Vagina (tissue), 2 donors: Measurements from ENCODE around the gene AMOTL1.

Experiments used
- POLR2AphosphoS5 ChIP-seq, 2 donors: sonication (generic); formaldehyde crosslinking; IDR thresholded peaks; one replicate each; pipeline ENCODE4 v1.9.0; 2017; ENCODE audit warnings: antibody characterized with exemption in 2 of 2, mild to moderate bottlenecking in 2 of 2, low read depth in 1 of 2; ENCODE audit not compliant: insufficient read depth in 1 of 2
- TF ChIP-seq, protein P1 (sequence below), 3 experiments: fragments of 450-650 bp in 2 of 3; fragments of 200-600 bp in 1 of 3; sonication (generic) in 1 of 3; IDR thresholded peaks; one replicate each; pipeline ENCODE4 v1.5.1; 2017 to 2019; ENCODE audit warnings: antibody characterized with exemption in 3 of 3, mild to moderate bottlenecking in 2 of 3, moderate library complexity in 2 of 3

DNA sequence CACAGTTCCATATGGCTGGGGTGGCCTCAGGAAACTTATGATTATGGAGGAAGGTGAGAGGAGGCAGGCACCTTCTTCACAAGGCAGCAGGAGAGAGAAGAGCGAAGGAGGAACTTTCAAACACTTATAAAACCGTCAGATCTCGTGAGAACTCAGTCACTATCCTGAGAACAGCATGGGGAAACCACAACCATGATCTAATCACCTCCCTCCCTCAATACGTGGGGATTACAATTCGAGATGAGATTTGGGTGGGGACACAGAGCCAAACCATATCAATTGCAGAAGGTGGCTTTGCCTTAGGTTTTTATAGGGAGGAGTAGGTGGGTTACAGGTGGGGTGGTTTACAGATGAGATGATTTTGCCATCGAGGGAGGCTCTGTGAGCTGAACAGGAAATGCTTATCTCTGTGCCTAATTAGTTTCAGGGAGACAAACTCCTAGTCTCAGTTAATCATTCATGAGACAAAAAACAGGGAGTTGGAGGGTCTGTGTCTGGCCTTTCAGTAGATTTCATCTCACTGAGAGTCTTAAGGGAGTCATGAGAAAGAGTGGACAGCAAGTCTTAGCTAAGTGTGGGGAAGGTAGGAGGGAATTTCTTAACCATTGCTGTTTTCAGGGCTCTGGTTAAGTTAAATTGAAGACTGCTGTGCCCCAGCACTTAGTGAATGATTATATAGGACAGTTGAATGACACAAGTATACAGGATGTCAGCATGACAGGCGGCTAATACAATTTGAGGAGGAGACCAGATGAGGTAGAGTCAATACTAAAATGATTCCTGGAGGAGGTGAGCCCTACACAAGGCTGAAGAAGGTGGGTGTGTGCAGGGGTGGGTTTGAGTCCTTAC lies 157.5 kb downstream of the AMOTL1 start:
- TF ChIP-seq, protein P1, sequence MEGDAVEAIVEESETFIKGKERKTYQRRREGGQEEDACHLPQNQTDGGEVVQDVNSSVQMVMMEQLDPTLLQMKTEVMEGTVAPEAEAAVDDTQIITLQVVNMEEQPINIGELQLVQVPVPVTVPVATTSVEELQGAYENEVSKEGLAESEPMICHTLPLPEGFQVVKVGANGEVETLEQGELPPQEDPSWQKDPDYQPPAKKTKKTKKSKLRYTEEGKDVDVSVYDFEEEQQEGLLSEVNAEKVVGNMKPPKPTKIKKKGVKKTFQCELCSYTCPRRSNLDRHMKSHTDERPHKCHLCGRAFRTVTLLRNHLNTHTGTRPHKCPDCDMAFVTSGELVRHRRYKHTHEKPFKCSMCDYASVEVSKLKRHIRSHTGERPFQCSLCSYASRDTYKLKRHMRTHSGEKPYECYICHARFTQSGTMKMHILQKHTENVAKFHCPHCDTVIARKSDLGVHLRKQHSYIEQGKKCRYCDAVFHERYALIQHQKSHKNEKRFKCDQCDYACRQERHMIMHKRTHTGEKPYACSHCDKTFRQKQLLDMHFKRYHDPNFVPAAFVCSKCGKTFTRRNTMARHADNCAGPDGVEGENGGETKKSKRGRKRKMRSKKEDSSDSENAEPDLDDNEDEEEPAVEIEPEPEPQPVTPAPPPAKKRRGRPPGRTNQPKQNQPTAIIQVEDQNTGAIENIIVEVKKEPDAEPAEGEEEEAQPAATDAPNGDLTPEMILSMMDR (IDR thresholded peaks at IDR 0.05), result no peak
- TF ChIP-seq POLR2AphosphoS5 (IDR thresholded peaks at IDR 0.05; ENCODE audit: insufficient read depth in 1 of 2, low read depth in 1 of 2), result no peak
